Measurements from ENCODE around the gene MSRB3. TPM values are rescaled to one million over a fixed set of nuclear protein-coding genes. Genes with fewer than 3 reads are reported as not detected.

Gene MSRB3
- total and polyA plus RNA-seq, 2 of the 8 experiments (the other 6 are each of a cell fraction or from before 2014, with no cell fraction given) = 0.32 to 1.2 TPM

DNA sequence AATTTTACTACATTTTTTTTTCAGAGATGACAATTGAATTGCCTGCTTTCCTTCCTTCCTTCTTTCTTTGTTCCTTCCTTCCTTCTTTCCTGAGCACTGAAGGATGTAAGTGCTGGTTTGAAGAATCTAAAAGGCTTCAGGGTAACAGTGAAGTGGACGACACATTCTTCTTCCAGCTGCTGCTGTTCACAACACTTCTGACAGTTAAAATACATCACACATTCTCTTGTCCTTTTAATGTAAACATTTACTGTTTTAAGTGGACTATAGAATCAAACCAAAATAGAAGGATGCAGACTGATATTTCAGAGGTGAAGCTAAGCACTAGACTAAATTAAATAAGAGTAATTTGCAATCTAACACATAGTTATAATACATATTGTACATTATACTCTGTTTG, 151.5 kb downstream of the MSRB3 start:
- Histone ChIP-seq H3K27ac (ENCODE audit: low read depth, low read length) (no peak overlapping the region), H2AFZ (ENCODE audit: low read length) (no peak overlapping the region), H3K18ac (ENCODE audit: extremely low read depth, low read length) (no peak overlapping the region), H3K79me2 (ENCODE audit: control insufficient read depth in 1 of 2, insufficient read depth in 2 of 2, low read length in 2 of 2) (no peaks in the 10 kb centered on the region), H4K20me1 (replicated peaks in 1 of 2; ENCODE audit: control insufficient read depth in 1 of 2, insufficient read depth in 2 of 2, low read length in 2 of 2) (no peaks in the 10 kb centered on the region), H2BK20ac (ENCODE audit: low read length) (no peak overlapping the region), H2BK5ac (ENCODE audit: low read depth, low read length) (no peak overlapping the region), H3K56ac (replicated peaks; ENCODE audit: insufficient read length, low read depth, low read length) (no peak overlapping the region), H4K91ac (replicated peaks; ENCODE audit: insufficient read length, low read length) (no peak overlapping the region), H2BK12ac (ENCODE audit: low read depth, low read length) (no peak overlapping the region), H3K4me3 (ENCODE audit: extremely low read depth in 1 of 4, insufficient read depth in 2 of 4, low read depth in 3 of 4, low read length in 4 of 4) (no peak overlapping the region), H3K27me3 (replicated peaks in 1 of 4; ENCODE audit: control insufficient read depth in 3 of 4, extremely low read depth in 1 of 4, insufficient read depth in 3 of 4, low read length in 3 of 4) (no peaks in the 10 kb centered on the region), H4K8ac (ENCODE audit: extremely low read depth, insufficient read depth, low read length) (no peak overlapping the region), H3K9ac (replicated peaks in 1 of 4; ENCODE audit: extremely low read depth in 1 of 4, low read depth in 3 of 4, low read length in 3 of 4) (no peak overlapping the region), H3K23ac (ENCODE audit: insufficient read length) (no peak overlapping the region), H4K5ac (ENCODE audit: insufficient read length, low read depth, low read length) (no peak overlapping the region), H3K4me1 (replicated peaks in 1 of 4; ENCODE audit: control insufficient read depth in 3 of 4, insufficient read depth in 4 of 4, low read length in 3 of 4) (peaks cover 0 to 6% (median 0%) of the 10 kb centered on the region in 4 experiments; a peak in 2 of 7 replicates), H2BK15ac (ENCODE audit: low read length) (no peak overlapping the region), H3K79me1 (ENCODE audit: low read depth, low read length) (no peaks in the 10 kb centered on the region), H2BK120ac (replicated peaks; ENCODE audit: low read depth, low read length) (no peak overlapping the region), H3K9me3 (ENCODE audit: insufficient read depth in 2 of 2, low read depth in 1 of 2, low read length in 1 of 2) (no peaks in the 10 kb centered on the region), H3K23me2 (ENCODE audit: low read depth, low read length) (no peaks in the 10 kb centered on the region), H2AK5ac (ENCODE audit: low read depth, low read length) (no peak overlapping the region), H3K14ac (ENCODE audit: insufficient read length) (no peak overlapping the region), H3K4me2 (ENCODE audit: insufficient read depth in 1 of 2, low read depth in 2 of 2, low read length in 2 of 2) (no peak overlapping the region), H3K4ac (replicated peaks; ENCODE audit: insufficient read length, low read depth, low read length) (no peak overlapping the region), H3K36me3 (ENCODE audit: control insufficient read depth in 2 of 4, insufficient read depth in 4 of 4, low read length in 3 of 4) (no peaks in the 10 kb centered on the region)
- no peak for DNase-seq (ENCODE audit: low read depth in 1 of 2, low spot score in 2 of 2)
- ChIA-PET POLR2A (ENCODE audit: partially characterized antibody) (no interaction called here), CTCF (ENCODE audit: partially characterized antibody) (interaction anchor here (1.0 kb wide), 1 partner anchor 92 kb away, joined by 3 read pairs; no protein-coding TSS in a partner anchor)
- 71% methylated on average over 1 of the region's 1 CpG; no CpG with 5 or more reads in 1 of the 2 experiments for WGBS, 2 experiments (ENCODE audit: extremely low coverage in 1 of 2, insufficient coverage in 1 of 2, insufficient read length in 1 of 2, insufficient replicate concordance in 2 of 2, low coverage in 1 of 2, low lambda C conversion rate in 2 of 2, missing lambda C conversion rate in 1 of 2)
- TF ChIP-seq TCF12 (IDR thresholded peaks at IDR 0.05; ENCODE audit: low read depth, low read length) = no peak
- no peak for TF ChIP-seq NANOG (IDR thresholded peaks at IDR 0.05; ENCODE audit: insufficient read depth, low read depth, low read length, poor library complexity, severe bottlenecking)
- TF ChIP-seq RBBP5 (IDR thresholded peaks at IDR 0.05; ENCODE audit: borderline replicate concordance, low read depth, low read length) = no peak
- no peak for TF ChIP-seq NRF1 (IDR thresholded peaks at IDR 0.05; ENCODE audit: low read depth, low read length)
- TF ChIP-seq ZNF274 (IDR thresholded peaks at IDR 0.05; ENCODE audit: borderline replicate concordance, extremely low read depth, low read length) = no peak
- no peak for TF ChIP-seq SIRT6 (IDR thresholded peaks at IDR 0.05; ENCODE audit: low read length)
- TF ChIP-seq E2F6 (IDR thresholded peaks at IDR 0.05) = no peak
- no peak for FAIRE-seq
